Adrenal gland (tissue), 19 donors: Measurements from ENCODE around the gene ERF. TPM values are rescaled to one million over a fixed set of nuclear protein-coding genes. Genes with fewer than 3 reads are reported as not detected.

Experiments
- DNase-seq, 7 donors: peaks; one replicate each; pipeline ENCODE4 v3.0.0-alpha.2; 2019 to 2020
- H3K27ac ChIP-seq, 5 donors: fragments of 200-600 bp; sonication (generic) in 4 of 5; 1 replicate in 3 of 5; 2 replicates in 2 of 5; pipeline versions ENCODE4 v1.5.1 to v1.8.0; 2016 to 2020; ENCODE audit warnings: mild to moderate bottlenecking in 1 of 5
- H3K27me3 ChIP-seq: fragments of 200-600 bp; 2 replicates; pipeline ENCODE4 v1.8.0; 2021
- H3K36me3 ChIP-seq, 2 donors: fragments of 200-600 bp; replicated peaks in 1 of 2; 1 replicate in 1 of 2; 2 replicates in 1 of 2; pipeline versions ENCODE4 v1.5.1 to v1.8.0; 2018 to 2022
- H3K4me1 ChIP-seq, 2 donors: fragments of 200-600 bp; replicated peaks in 1 of 2; 1 replicate in 1 of 2; 2 replicates in 1 of 2; pipeline versions ENCODE4 v1.5.1 to v1.8.0; 2018 to 2021
- H3K4me3 ChIP-seq, 4 donors: fragments of 200-600 bp; sonication (generic) in 3 of 4; one replicate each; pipeline ENCODE4 v1.5.1; 2016 to 2018
- H3K9me3 ChIP-seq, 3 donors: fragments of 200-600 bp; sonication (generic) in 1 of 3; replicated peaks in 1 of 3; 1 replicate in 2 of 3; 2 replicates in 1 of 3; pipeline versions ENCODE4 v1.5.1 to v1.8.0; 2016 to 2021
- POLR2A ChIP-seq, 2 donors: fragments of 450-650 bp; IDR thresholded peaks; one replicate each; pipeline ENCODE4 v1.6.1; 2017; ENCODE audit warnings: antibody characterized with exemption in 2 of 2, mild to moderate bottlenecking in 2 of 2, moderate library complexity in 1 of 2
- WGBS, 4 donors: extraction: QIAGEN DNeasy Blood & Tissue Kit in 2 of 4; methylation state at CpG; one replicate each; pipeline versions ENCODE4 v1.1.5 to v1.1.7; 2013 to 2017; 5-methylcytosine and 5-hydroxymethylcytosine counted together
- intact Hi-C, 2 donors: fragments of 100-400 bp; cut with DNase I; formaldehyde crosslinking; loops; one replicate each; pipeline versions ENCODE4 v1.14.1 to v1.15.0; 2022 to 2023
- long read RNA-seq, 10 donors: library from polyadenylated mRNA in 3 of 10; unstranded in 2 of 10; stranded (forward) in 1 of 10; transcript quantifications; one replicate each; pipeline ENCODE4 v2.0.0 and lab custom pipeline, GENCODE V29; 2021 to 2026
- polyA plus RNA-seq, 3 donors: library from polyadenylated mRNA; stranded (reverse); fragments of 200-250 nt in 2 of 3; fragments of 350-450 nt in 1 of 3; fragmentation: Illumina TruSeq in 1 of 3; extraction: RNeasy Lipid Tissue Mini Kit (QIAGEN cat#74804) in 1 of 3; gene quantifications; one replicate each; pipeline ENCODE4 v1.2.3, GENCODE V29; 2013 to 2014
- total RNA-seq, 9 donors: library from RNA; depleted of rRNA in 4 of 9; stranded (reverse); fragments of >200 nt in 4 of 9; fragments of 120-200 nt in 1 of 9; fragmentation: NEBNext Ultra II Directional in 1 of 9; extraction: Animal tissue kit (Norgen Biotek cat#: 25700) in 1 of 9; gene quantifications; one replicate each; pipeline versions ENCODE4 v1.1.0 to v1.2.4, GENCODE V29; 2013 to 2023
- TF ChIP-seq, protein P1 (sequence below), 6 experiments: fragments of 450-650 bp in 4 of 6; fragments of 200-600 bp in 2 of 6; sonication (generic) in 1 of 6; IDR thresholded peaks; 1 replicate in 5 of 6; 2 replicates in 1 of 6; pipeline versions ENCODE4 v1.5.1 to v1.8.0; 2016 to 2021; ENCODE audit warnings: antibody characterized with exemption in 6 of 6, mild to moderate bottlenecking in 2 of 6, moderate library complexity in 1 of 6
- donor health status: healthy with polysubstance abuse.
- donor health status: Bipolar disorder and iron deficiency.
- donor health status: DM: yes; HTN: yes; CAD: no.
- donor health status: DM: no; HTN: no; CAD: no.
- donor health status: DM: no; HTN: no; CAD: no.
- donor health status: DM: yes; HTN: yes; CAD: no.

Gene ERF
- total RNA-seq = 10 to 100 TPM; 11.4 to 71.2 (median 55.0) TPM
- polyA plus RNA-seq = 100 to 1,000 TPM in 1 of 3 donors, 10 to 100 TPM in 2; 14.3 to 147 (median 44.1) TPM
- long read RNA-seq, donor 1, transcript ERF-201 (4 exons, 2,698 nt) = major isoform, 5 of 7 reads
- long read RNA-seq, donor 1, partial matches to known transcripts = 0 of 7 reads
- long read RNA-seq, donor 1, other reads (novel, unspliced or antisense) = 0 of 7 reads
- long read RNA-seq, donor 2, transcript ERF-201 (4 exons, 2,698 nt) = major isoform, 6 of 10 reads
- long read RNA-seq, donor 2, partial matches to known transcripts = 0 of 10 reads
- long read RNA-seq, donor 2, other reads (novel, unspliced or antisense) = 0 of 10 reads
- long read RNA-seq, donor 3, partial matches to known transcripts = 15 of 18 reads
- long read RNA-seq, donor 3, other reads (novel, unspliced or antisense) = 0 of 18 reads
- long read RNA-seq, donor 4 = 0 reads
- long read RNA-seq, donor 5 = 0 reads
- long read RNA-seq, donor 6, partial matches to known transcripts = 0 of 1 reads
- long read RNA-seq, donor 6, other reads (novel, unspliced or antisense) = 1 of 1 reads
- long read RNA-seq, donor 7, transcript ERF-201 (4 exons, 2,698 nt) = major isoform, 6 of 8 reads
- long read RNA-seq, donor 7, partial matches to known transcripts = 0 of 8 reads
- long read RNA-seq, donor 7, other reads (novel, unspliced or antisense) = 0 of 8 reads
- long read RNA-seq, donor 8, transcript ERF-201 (4 exons, 2,698 nt) = major isoform, 12 of 14 reads
- long read RNA-seq, donor 8, partial matches to known transcripts = 0 of 14 reads
- long read RNA-seq, donor 8, other reads (novel, unspliced or antisense) = 0 of 14 reads
- long read RNA-seq, donor 9, partial matches to known transcripts = 0 of 4 reads
- long read RNA-seq, donor 9, other reads (novel, unspliced or antisense) = 0 of 4 reads
- long read RNA-seq, donor 10, transcript ERF-201 (4 exons, 2,698 nt) = major isoform, 8 of 9 reads
- long read RNA-seq, donor 10, partial matches to known transcripts = 0 of 9 reads
- long read RNA-seq, donor 10, other reads (novel, unspliced or antisense) = 0 of 9 reads

DNA sequence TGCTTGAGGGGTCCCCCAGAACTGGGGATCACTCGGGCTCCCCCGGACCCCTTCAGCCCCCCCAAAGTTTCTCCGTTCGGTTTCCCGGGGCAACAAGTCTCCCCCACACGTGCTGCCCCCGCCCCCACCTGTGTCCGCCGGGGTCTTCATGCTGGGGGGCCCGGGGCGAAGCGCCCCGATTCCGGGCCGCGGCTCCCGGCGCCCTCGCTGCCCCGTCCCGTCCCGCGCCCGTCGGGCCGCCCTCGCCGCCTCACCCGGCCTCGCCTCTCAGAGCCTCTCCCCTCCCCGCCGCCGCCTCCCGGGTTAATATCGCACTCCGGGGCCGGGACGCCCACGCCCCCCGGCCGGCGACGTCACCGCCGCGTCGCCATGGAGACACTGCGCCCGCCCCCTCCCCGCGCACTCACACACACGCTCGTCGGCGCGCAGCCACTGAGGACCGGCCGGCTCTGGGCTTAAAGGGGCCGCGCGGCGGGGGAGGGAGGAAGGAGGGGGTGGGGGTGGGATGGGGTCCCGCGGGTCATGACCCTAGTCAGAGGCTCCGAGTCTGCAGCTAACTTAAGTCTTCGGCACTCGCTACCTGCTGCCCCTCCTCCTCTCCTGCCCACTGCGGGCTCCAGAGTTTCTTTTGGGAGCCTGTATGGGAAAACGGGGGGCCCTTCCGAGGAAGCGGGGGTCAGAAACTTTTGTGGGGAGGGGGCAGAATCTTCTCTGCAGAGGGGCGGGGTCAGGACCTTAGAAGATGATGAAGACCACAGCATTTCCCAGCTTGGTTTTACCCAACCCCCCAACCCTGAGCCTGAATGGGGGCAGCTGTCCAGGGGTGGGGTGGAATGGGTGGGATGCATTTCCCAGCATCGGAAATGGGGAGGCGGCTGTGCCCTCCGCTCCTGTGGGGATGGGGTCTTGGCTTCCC lies at the start of gene ERF:
ERF (minus strand) TSS at position 279 of the 916 bp plus-strand sequence; CDS start at position 150, 129 bp downstream.
- Histone ChIP-seq H3K9me3 (no peaks in the 10 kb centered on the region), H3K4me1 (peaks cover 40 to 43% of the 10 kb centered on the region in 2 donors), H3K27ac (peak within 1 kb of the TSS; percentile 88 to 100 (median 99)), H3K4me3 (peak within 1 kb of the TSS; percentile 65 to 90 (median 86)), H3K27me3 (no peaks in the 10 kb centered on the region), H3K36me3 (peaks cover 0 to under 1% of the 10 kb centered on the region in 2 donors)
- intact Hi-C loops = loop anchor here in 1 of 2 donors (2.0 kb wide), 1 partner anchor 14 kb away; the partner anchor contains the start of gene CIC
- TF ChIP-seq POLR2A (IDR thresholded peaks at IDR 0.05) = peak; percentile 97 to 99
- TF ChIP-seq, protein P1, sequence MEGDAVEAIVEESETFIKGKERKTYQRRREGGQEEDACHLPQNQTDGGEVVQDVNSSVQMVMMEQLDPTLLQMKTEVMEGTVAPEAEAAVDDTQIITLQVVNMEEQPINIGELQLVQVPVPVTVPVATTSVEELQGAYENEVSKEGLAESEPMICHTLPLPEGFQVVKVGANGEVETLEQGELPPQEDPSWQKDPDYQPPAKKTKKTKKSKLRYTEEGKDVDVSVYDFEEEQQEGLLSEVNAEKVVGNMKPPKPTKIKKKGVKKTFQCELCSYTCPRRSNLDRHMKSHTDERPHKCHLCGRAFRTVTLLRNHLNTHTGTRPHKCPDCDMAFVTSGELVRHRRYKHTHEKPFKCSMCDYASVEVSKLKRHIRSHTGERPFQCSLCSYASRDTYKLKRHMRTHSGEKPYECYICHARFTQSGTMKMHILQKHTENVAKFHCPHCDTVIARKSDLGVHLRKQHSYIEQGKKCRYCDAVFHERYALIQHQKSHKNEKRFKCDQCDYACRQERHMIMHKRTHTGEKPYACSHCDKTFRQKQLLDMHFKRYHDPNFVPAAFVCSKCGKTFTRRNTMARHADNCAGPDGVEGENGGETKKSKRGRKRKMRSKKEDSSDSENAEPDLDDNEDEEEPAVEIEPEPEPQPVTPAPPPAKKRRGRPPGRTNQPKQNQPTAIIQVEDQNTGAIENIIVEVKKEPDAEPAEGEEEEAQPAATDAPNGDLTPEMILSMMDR (IDR thresholded peaks at IDR 0.05) = no peak
- DNase-seq = peak; percentile 93 to 97 (median 95)
- WGBS, 4 donors = 0 to 3% (median 0%) methylated on average over 3 to 75 of the region's 75 CpGs

- TF ChIP-seq POLR2A (IDR thresholded peaks at IDR 0.05) = no peak
- TF ChIP-seq, protein P1 (IDR thresholded peaks at IDR 0.05) = no peak
Observed at GRCh38 chr19:42303876-42304275, 48.9 kb upstream of the ERF start.

DNA sequence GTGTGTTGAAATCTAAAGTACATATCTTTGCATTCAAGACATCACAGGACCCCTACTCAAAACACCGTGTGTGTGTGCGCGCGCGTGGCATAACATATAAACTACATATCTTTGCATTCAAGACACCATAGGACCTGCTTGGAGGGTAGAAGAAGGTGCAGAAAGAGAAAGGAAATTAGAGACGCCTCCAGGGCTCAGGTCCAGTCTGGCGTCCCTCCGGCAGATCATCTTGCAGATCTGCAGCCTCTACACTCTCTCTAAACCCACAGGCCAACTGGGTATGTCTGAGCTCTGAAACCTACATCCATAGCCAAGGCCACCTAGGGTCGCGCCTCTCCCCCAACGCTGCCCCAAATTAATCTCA lies 48.2 kb upstream of the ERF start:
- DNase-seq = no peak
- intact Hi-C loops = no loop called here
- no peaks in the 10 kb centered on the region for H3K27me3 ChIP-seq
- H3K27ac ChIP-seq = peak overlapping the region in 1 of 5 donors; percentile 73
- no peaks in the 10 kb centered on the region for H3K36me3 ChIP-seq
- H3K4me1 ChIP-seq = peaks cover 6 to 13% of the 10 kb centered on the region in 2 donors
- 69 to 80% (median 72%) methylated on average over 11 of the region's 11 CpGs for WGBS, 4 donors
- H3K9me3 ChIP-seq = no peaks in the 10 kb centered on the region
- no peak for TF ChIP-seq POLR2A (IDR thresholded peaks at IDR 0.05)
- TF ChIP-seq, protein P1 (IDR thresholded peaks at IDR 0.05) = no peak
- H3K4me3 ChIP-seq = peak overlapping the region in 1 of 4 donors; percentile 67

More at GRCh38 chr19:42303876-42304275, 48.9 kb upstream of the ERF start:
- Histone ChIP-seq H3K4me1 (peaks cover 6 to 13% of the 10 kb centered on the region in 2 donors), H3K27ac (no peak overlapping the region), H3K4me3 (no peak overlapping the region), H3K27me3 (no peaks in the 10 kb centered on the region), H3K9me3 (no peaks in the 10 kb centered on the region), H3K36me3 (no peaks in the 10 kb centered on the region)
- intact Hi-C loops = no loop called here
- 88 to 93% (median 91%) methylated on average over 8 of the region's 8 CpGs for WGBS, 4 donors
- no peak for DNase-seq
